ENCODE data around the gene DDX3Y.

DNA sequence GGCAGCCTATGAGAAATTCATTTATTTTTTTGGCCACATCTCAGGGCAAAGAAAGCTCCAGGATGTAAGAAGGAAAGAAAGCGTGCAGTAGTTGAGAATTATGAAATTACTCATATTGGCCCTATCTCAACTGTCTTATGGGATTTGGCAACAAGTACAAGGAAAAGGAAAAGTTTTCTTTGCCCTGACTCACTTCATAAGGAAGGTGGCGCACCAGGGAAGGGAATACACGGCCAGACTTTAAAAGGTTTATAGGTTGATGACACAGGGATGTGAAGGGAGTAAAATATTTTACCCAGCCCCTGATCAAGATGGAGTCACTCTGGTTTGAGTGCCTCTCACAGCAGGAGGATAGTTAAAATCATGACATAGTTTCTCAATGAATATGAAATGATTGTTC, 23.4 kb downstream of the DDX3Y start:
- TF ChIP-seq SIN3A (IDR thresholded peaks at IDR 0.05; ENCODE audit: low read depth, low read length) = no peak
- TF ChIP-seq MEF2A (IDR thresholded peaks at IDR 0.05; ENCODE audit: insufficient read depth, low read depth, low read length) = no peak
- TF ChIP-seq, protein P1, sequence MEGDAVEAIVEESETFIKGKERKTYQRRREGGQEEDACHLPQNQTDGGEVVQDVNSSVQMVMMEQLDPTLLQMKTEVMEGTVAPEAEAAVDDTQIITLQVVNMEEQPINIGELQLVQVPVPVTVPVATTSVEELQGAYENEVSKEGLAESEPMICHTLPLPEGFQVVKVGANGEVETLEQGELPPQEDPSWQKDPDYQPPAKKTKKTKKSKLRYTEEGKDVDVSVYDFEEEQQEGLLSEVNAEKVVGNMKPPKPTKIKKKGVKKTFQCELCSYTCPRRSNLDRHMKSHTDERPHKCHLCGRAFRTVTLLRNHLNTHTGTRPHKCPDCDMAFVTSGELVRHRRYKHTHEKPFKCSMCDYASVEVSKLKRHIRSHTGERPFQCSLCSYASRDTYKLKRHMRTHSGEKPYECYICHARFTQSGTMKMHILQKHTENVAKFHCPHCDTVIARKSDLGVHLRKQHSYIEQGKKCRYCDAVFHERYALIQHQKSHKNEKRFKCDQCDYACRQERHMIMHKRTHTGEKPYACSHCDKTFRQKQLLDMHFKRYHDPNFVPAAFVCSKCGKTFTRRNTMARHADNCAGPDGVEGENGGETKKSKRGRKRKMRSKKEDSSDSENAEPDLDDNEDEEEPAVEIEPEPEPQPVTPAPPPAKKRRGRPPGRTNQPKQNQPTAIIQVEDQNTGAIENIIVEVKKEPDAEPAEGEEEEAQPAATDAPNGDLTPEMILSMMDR (IDR thresholded peaks at IDR 0.05 in 2 of 3, conservative IDR thresholded peaks at IDR 0.05 in 1 of 3; ENCODE audit: control insufficient read depth in 2 of 3, extremely low read depth in 1 of 3, insufficient read depth in 1 of 3, low read depth in 3 of 3, low read length in 3 of 3) = no peak
- TF ChIP-seq POLR2A (IDR thresholded peaks at IDR 0.05; ENCODE audit: low read depth, low read length) = no peak
- TF ChIP-seq RAD21 (IDR thresholded peaks at IDR 0.05; ENCODE audit: insufficient read depth, low read depth, low read length) = no peak
- TF ChIP-seq, protein P2, sequence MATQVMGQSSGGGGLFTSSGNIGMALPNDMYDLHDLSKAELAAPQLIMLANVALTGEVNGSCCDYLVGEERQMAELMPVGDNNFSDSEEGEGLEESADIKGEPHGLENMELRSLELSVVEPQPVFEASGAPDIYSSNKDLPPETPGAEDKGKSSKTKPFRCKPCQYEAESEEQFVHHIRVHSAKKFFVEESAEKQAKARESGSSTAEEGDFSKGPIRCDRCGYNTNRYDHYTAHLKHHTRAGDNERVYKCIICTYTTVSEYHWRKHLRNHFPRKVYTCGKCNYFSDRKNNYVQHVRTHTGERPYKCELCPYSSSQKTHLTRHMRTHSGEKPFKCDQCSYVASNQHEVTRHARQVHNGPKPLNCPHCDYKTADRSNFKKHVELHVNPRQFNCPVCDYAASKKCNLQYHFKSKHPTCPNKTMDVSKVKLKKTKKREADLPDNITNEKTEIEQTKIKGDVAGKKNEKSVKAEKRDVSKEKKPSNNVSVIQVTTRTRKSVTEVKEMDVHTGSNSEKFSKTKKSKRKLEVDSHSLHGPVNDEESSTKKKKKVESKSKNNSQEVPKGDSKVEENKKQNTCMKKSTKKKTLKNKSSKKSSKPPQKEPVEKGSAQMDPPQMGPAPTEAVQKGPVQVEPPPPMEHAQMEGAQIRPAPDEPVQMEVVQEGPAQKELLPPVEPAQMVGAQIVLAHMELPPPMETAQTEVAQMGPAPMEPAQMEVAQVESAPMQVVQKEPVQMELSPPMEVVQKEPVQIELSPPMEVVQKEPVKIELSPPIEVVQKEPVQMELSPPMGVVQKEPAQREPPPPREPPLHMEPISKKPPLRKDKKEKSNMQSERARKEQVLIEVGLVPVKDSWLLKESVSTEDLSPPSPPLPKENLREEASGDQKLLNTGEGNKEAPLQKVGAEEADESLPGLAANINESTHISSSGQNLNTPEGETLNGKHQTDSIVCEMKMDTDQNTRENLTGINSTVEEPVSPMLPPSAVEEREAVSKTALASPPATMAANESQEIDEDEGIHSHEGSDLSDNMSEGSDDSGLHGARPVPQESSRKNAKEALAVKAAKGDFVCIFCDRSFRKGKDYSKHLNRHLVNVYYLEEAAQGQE (IDR thresholded peaks at IDR 0.05; ENCODE audit: low read depth, low read length) = no peak
- TF ChIP-seq RFX5 (IDR thresholded peaks at IDR 0.05; ENCODE audit: low read depth, low read length) = no peak
- no peak for TF ChIP-seq HDAC2 (IDR thresholded peaks at IDR 0.05)
- TF ChIP-seq POLR2AphosphoS5 (IDR thresholded peaks at IDR 0.05; ENCODE audit: low read length) = no peak
- TF ChIP-seq ZNF217 (IDR thresholded peaks at IDR 0.05) = no peak
- TF ChIP-seq ZZZ3 (IDR thresholded peaks at IDR 0.05; ENCODE audit: control insufficient read depth, insufficient read length, low read depth) = no peak

Data from GM12878 (cell line).